NCI-H748 (cell line): ENCODE measurements around the gene AP1AR.
A peak's percentile ranks its signal among the peaks of the same experiment; 100 is the strongest.
"Not testable (repeated sequence)": the region's sequence is repeated elsewhere in the genome, so short reads cannot be mapped to it uniquely, and the experiment has no call there.

Source experiments
- DNase-seq: peaks from one replicate; lab custom pipeline; 2025; ENCODE audit not compliant: unreplicated experiment; lab: John Stamatoyannopoulos, UW

The AP1AR gene, protein sequence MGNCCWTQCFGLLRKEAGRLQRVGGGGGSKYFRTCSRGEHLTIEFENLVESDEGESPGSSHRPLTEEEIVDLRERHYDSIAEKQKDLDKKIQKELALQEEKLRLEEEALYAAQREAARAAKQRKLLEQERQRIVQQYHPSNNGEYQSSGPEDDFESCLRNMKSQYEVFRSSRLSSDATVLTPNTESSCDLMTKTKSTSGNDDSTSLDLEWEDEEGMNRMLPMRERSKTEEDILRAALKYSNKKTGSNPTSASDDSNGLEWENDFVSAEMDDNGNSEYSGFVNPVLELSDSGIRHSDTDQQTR

DNA sequence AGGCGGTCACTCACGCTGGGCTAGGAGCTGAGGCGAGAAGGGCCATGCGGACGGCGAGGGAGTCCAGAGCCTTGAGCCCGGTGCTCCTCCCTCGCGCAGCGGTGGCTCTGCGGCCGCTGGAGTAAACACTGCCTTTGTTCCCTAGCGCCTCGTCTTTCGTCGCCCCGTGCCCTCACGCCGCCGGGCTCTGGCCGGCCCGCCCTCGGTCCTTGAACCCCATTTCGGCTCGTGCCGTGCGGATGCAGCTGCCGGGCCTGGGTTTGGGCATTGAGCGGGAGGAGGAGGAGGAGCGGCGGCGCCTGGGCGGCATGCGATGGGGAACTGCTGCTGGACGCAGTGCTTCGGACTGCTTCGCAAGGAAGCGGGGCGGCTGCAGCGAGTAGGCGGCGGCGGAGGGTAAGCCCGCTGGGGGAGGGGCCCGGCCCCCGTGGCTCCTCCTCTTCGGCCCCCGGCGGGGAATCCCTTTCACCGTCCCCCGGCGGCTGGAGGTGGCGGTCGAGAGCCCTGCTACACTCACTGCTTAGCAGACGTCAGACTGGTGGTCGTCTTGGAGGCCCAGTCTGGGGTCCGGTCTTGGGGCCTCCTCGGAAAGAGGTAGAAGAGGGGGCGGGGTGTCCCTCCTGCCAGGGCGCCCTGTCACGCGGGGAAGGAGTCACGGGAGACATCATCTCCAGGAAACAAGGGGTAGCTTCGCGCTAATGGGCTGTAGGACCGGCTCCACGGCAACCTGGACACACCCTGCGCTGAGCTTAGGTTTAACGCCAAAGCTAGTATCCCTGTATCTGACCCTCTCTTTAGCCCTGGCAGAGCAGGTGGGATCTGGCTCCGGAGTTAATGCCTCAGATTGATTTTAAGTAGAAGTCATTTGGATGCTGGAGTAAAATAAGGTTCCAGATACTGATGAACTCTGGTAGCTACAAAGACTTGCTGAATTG lies at the start of gene AP1AR:
AP1AR (plus strand) TSS at position 9 of the 935 bp plus-strand sequence; CDS start at position 314, 305 bp downstream.
- peak; percentile 84 for DNase-seq

- DNase-seq, result no peak
Observed at GRCh38 chr4:112182604-112183003, 49.0 kb upstream of the AP1AR start.

DNA sequence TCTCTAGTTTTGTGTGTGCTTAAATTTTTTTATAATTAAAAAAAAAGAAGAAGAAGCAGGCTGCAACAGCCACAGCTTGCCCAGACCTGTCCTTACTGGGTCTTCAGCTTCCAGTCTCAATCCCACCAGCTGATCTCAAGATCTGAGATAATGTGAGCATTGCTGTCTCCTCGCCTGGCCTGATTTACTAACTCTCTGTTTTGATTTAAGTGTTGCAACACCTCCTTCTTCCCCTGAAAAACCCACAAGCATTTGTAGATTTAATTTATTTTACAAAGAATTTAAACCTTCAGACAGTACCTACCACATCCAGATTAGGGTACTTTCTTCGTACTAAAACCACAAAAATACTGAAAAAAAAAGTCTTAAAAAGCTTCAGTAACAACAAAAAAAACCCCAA lies 48.3 kb upstream of the AP1AR start:
- no peak for DNase-seq

GRCh38 chr4:112184438-112184837 lies 47.1 kb upstream of the AP1AR start:
- DNase-seq, result no peak

GRCh38 chr4:112185334-112185733 lies 46.3 kb upstream of the AP1AR start:
- no peak for DNase-seq

DNA sequence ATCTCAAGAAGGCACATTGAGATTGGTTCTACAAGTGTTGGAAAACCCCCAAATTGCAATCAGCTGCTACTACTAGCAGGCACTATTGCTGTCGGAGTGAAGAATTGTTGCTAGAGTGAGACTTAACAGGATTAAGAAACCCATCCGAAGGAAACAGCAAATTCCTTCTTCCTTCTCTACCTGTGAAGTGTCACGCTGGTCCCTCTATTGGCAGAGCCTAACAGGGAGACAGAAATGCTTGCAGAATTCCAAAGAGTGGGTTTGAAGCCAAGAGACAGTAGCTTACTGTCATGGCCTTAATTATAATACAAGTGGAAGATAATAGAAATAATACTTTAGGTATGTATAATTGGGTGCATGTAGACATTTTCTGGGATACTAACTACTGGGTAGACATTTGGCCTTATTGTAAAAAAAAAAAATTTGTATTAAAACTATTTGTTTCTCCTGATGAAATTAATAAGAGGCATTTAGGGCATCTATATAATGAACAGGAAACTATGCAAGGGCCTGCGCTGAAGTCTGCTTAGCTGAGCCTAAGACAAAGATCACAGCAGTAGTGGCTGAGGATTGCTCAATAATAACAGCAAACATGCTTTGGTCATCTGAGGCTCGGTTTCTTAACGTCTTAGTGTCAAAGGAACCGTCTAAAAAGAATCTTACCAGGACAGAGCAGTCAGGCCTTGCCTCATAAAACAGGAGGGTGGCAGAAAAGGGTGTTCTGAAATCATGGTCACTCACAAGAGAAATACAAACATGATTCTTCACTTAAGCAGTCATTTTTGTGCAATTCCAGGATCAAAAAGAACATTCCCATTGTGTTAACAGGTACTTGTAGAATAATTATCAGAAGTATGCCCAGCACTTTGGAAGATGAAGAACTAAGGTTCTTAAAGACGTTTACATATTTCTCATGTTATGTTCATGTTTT lies 45.6 kb upstream of the AP1AR start:
- DNase-seq, result no peak

DNA sequence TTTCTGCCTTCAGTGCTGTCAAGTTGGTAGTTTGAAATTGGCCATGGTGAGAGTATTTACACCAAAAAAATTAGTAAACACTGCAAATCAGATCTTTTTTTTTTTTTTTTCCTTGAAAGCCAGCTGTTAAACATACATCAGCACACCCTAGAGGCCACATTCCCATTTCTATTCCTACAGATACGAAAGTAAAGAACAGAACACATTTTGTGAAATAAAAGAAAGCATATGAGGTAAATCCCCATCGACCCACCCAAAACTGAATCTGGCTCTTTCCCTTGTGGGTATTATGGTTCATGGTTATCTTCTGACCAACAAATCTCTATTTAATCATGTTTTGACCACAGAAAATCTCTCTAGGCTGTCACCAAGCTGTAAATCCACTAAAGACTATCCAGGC lies 41.8 kb upstream of the AP1AR start:
- no peak for DNase-seq

GRCh38 chr4:112190684-112191083 lies 40.9 kb upstream of the AP1AR start:
- DNase-seq, result no peak

GRCh38 chr4:112196461-112196860 lies 35.1 kb upstream of the AP1AR start:
- no peak for DNase-seq

- DNase-seq, result no peak
Observed at GRCh38 chr4:112199041-112199440, 32.5 kb upstream of the AP1AR start.

- DNase-seq, result no peak
Observed at GRCh38 chr4:112201915-112202505, 29.6 kb upstream of the AP1AR start.

DNA sequence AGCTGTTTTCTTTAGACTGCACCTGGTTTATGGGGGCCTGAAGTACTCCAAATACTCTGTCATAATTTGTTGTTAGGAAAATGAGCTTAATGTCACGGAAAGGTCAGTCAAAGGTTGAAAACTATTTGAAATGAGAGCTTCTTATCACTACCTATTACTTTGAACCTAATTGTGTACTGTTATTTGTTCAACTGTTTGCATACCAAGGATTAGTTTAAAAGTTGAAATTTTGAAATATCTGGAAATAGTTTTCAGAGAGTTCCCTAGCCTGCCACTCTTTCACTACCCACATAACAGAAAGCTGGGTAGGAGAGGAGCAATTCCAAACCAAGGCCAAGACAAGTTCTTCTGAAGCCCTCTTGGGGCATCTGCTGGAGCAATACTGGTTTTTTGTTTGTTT lies 28.0 kb upstream of the AP1AR start:
- DNase-seq, result no peak

DNA sequence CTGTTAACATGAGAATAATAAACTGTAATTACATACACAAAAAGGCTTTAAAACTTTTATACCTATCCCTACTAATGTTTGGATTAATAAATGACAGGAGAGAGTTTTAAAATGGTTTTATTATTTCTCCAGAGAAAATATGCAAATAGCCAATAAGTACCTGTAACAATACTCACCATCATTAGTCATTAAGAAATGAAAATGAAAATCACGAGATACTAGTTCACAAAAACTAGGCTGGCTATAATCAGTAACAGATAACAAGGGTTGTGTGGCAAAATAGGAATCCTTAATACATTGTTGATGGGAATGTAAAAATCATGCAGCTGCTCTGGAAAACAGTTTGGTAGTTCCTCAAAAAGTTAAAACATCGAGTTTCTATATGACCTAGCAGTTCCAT lies 25.2 kb upstream of the AP1AR start:
- DNase-seq, result no peak

- not testable (repeated sequence) for DNase-seq
Observed at GRCh38 chr4:112208137-112209095, 23.2 kb upstream of the AP1AR start.

- DNase-seq, result no peak
Observed at GRCh38 chr4:112210777-112211176, 20.8 kb upstream of the AP1AR start.

DNA sequence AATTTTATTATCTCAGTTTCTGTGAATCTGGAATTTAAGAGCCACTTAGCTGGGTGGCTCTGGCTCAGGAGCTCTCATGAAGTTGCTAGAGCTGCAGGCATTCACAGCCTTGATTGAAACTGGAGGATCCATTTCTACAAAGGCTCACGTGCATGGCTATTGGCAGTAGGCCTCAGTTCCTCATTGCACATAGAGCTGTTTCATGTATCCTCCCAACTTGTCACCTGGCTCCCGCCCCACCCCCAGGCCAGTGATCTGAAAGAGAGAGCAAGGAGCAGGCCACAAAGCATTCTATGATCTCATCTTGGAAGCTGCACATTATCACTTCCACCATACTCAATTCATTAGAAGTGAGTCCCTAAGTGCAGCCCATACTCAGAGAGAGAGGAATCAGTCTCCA lies 18.5 kb upstream of the AP1AR start:
- DNase-seq, result no peak

- DNase-seq, result no peak
Observed at GRCh38 chr4:112213856-112214255, 17.7 kb upstream of the AP1AR start.

- peak; percentile 20 for DNase-seq
Observed at GRCh38 chr4:112214390-112215264, 17.0 kb upstream of the AP1AR start.
